HepG2 (cell line): ENCODE measurements around the gene AP1G1. TPM values are rescaled to one million over a fixed set of nuclear protein-coding genes. Genes with fewer than 3 reads are reported as not detected.
A peak's percentile ranks its signal among the peaks of the same experiment; 100 is the strongest.

Experiments
- AGO2 ChIP-seq: fragments of 200-400 bp; formaldehyde crosslinking; optimal IDR thresholded peaks from 2 replicates; pipeline ENCODE3; 2017; ENCODE audit warnings: mild to moderate bottlenecking, low read depth, low read length, moderate library complexity
- HNRNPH1 ChIP-seq: fragments of 200-400 bp; formaldehyde crosslinking; optimal IDR thresholded peaks from 2 replicates; pipeline ENCODE3; 2017; ENCODE audit warnings: mild to moderate bottlenecking, low read depth, low read length
- IRF9 ChIP-seq: sonication (generic); formaldehyde crosslinking; IDR thresholded peaks from 2 replicates; pipeline ENCODE4 v1.8.0; 2022; ENCODE audit warnings: missing genetic modification reagents, mild to moderate bottlenecking, borderline replicate concordance
- JDP2 ChIP-seq: sonication (generic); formaldehyde crosslinking; IDR thresholded peaks from 2 replicates; pipeline ENCODE4 v1.8.1; 2022; ENCODE audit warnings: missing genetic modification reagents, borderline replicate concordance
- NFAT5 ChIP-seq: sonication (generic); formaldehyde crosslinking; IDR thresholded peaks from 2 replicates; pipeline ENCODE4 v1.4.0; 2020; ENCODE audit warnings: missing genetic modification reagents
- NR2F2 ChIP-seq: IDR thresholded peaks from 2 replicates; pipeline ENCODE4 v1.6.1; 2012; ENCODE audit warnings: low read depth, inconsistent platforms, borderline replicate concordance
- PRPF4 ChIP-seq: fragments of 200-400 bp; formaldehyde crosslinking; IDR thresholded peaks from 2 replicates; pipeline ENCODE4 v1.6.1; 2016; ENCODE audit warnings: low read length, low read depth; ENCODE audit not compliant: poor library complexity, severe bottlenecking
- RFX5 ChIP-seq: IDR thresholded peaks from 2 replicates; pipeline ENCODE4 v1.6.1; 2011; ENCODE audit warnings: low read depth, low read length, improper control_type of control experiment
- SALL2 ChIP-seq: sonication (generic); formaldehyde crosslinking; IDR thresholded peaks from 2 replicates; pipeline ENCODE4 v1.8.1; 2023; ENCODE audit warnings: mild to moderate bottlenecking, missing genetic modification reagents, inconsistent platforms
- SPEN ChIP-seq: sonication (generic); formaldehyde crosslinking; IDR thresholded peaks from 2 replicates; pipeline ENCODE4 v1.5.1; 2020; ENCODE audit warnings: low read depth, mild to moderate bottlenecking, missing genetic modification reagents
- TEAD2 ChIP-seq: sonication (generic); formaldehyde crosslinking; IDR thresholded peaks from 2 replicates; pipeline ENCODE4 v1.9.0; 2021; ENCODE audit warnings: missing genetic modification reagents
- TERF1 ChIP-seq: sonication (generic); formaldehyde crosslinking; IDR thresholded peaks from 2 replicates; pipeline ENCODE4 v1.8.0; 2022; ENCODE audit warnings: mild to moderate bottlenecking, missing genetic modification reagents, moderate library complexity
- TFAP4 ChIP-seq: sonication (generic); IDR thresholded peaks from 2 replicates; pipeline ENCODE4 v1.6.1; 2016; ENCODE audit warnings: low read depth, borderline replicate concordance
- U2AF2 ChIP-seq: fragments of 200-400 bp; formaldehyde crosslinking; IDR thresholded peaks from 2 replicates; pipeline ENCODE4 v1.6.1; 2017; ENCODE audit warnings: low read depth, mild to moderate bottlenecking, low read length
- ZBTB49 ChIP-seq: sonication (generic); formaldehyde crosslinking; IDR thresholded peaks from 2 replicates; pipeline ENCODE4 v1.4.0; 2020; ENCODE audit warnings: missing genetic modification reagents, borderline replicate concordance
- ZNF549 ChIP-seq: sonication (generic); formaldehyde crosslinking; IDR thresholded peaks from 2 replicates; pipeline ENCODE4 v1.5.0; 2020; ENCODE audit warnings: missing genetic modification reagents
- ZNF570 ChIP-seq: sonication (generic); formaldehyde crosslinking; IDR thresholded peaks from 2 replicates; pipeline ENCODE4 v1.4.0; 2020; ENCODE audit warnings: mild to moderate bottlenecking, missing genetic modification reagents, borderline replicate concordance
- polyA plus RNA-seq, 8 experiments: library from polyadenylated mRNA; depleted of rRNA in 3 of 8; stranded (reverse) in 7 of 8; unstranded in 1 of 8; fragments of >200 nt; fragmentation: Illumina TruSeq in 4 of 8; extraction: Trizol in 4 of 8; gene quantifications; 2 replicates each; pipeline versions ENCODE4 v1.2.1 to v1.2.3, GENCODE V29; 2011 to 2016; ENCODE audit warnings: low read depth in 4 of 8, missing spikeins in 1 of 8, mixed read lengths in 1 of 8; ENCODE audit not compliant: insufficient read depth in 1 of 8
- total RNA-seq, 5 experiments: library from RNA; depleted of rRNA; stranded (reverse); fragments of >200 nt; fragmentation: Illumina TruSeq; extraction: Trizol; gene quantifications; 2 replicates each; pipeline ENCODE4 v1.2.3, GENCODE V29; 2016; ENCODE audit warnings: low read depth in 1 of 5

AP1G1 gene
- total and polyA plus RNA-seq, 2 of the 13 experiments (the other 11 are each of a cell fraction or from before 2014, with no cell fraction given) = 62.2 to 66.2 TPM

- TF ChIP-seq ZBTB49 (CRISPR knock-in tag) = 0 out of 2 replicates have a peak, but pooled peaks have one; percentile 15
- TF ChIP-seq TFAP4 = peak; percentile 54; the same call in 1 of the 2 replicates
- TF ChIP-seq SALL2 (CRISPR knock-in tag) = peak; percentile 89
- peak; percentile 12; the same call in 1 of the 2 replicates for TF ChIP-seq ZNF549 (CRISPR knock-in tag)
- TF ChIP-seq RFX5 = no peak; the same call in 1 of the 2 replicates
- TF ChIP-seq TERF1 (CRISPR knock-in tag) = no peak
- TF ChIP-seq SPEN = peak; percentile 93
- TF ChIP-seq HNRNPH1 = peak; percentile 77
- no peak for TF ChIP-seq ZNF570 (CRISPR knock-in tag)
- no peak for TF ChIP-seq NR2F2
- TF ChIP-seq NFAT5 (CRISPR knock-in tag) = no peak
- peak; percentile 69 for TF ChIP-seq AGO2
- TF ChIP-seq IRF9 (CRISPR knock-in tag) = no peak
- TF ChIP-seq PRPF4 = peak; percentile 25
- TF ChIP-seq TEAD2 (CRISPR knock-in tag) = no peak
- TF ChIP-seq U2AF2 = peak; percentile 75; the same call in 1 of the 2 replicates
- no peak for TF ChIP-seq JDP2 (CRISPR knock-in tag)
Observed at GRCh38 chr16:71808593-71809459, at the start of gene AP1G1 (continued).
